A673 (cell line): Measurements from ENCODE around the gene BHMT.

Experiments used
- CTCF ChIP-seq: fragments of 300-800, 200-600 bp; sonication (generic); conservative IDR thresholded peaks from 2 replicates; pipeline ENCODE4 v1.5.1; 2017; ENCODE audit warnings: low read depth, mild to moderate bottlenecking, antibody characterized with exemption, low read length, moderate library complexity, mixed read lengths
- EZH2 ChIP-seq: fragments of 200-600 bp; sonication (generic); IDR thresholded peaks from 2 replicates; pipeline ENCODE4 v1.6.1; 2017; ENCODE audit warnings: borderline replicate concordance, low read depth, mild to moderate bottlenecking, mixed read lengths, antibody characterized with exemption, low read length; ENCODE audit not compliant: poor library complexity, severe bottlenecking

DNA sequence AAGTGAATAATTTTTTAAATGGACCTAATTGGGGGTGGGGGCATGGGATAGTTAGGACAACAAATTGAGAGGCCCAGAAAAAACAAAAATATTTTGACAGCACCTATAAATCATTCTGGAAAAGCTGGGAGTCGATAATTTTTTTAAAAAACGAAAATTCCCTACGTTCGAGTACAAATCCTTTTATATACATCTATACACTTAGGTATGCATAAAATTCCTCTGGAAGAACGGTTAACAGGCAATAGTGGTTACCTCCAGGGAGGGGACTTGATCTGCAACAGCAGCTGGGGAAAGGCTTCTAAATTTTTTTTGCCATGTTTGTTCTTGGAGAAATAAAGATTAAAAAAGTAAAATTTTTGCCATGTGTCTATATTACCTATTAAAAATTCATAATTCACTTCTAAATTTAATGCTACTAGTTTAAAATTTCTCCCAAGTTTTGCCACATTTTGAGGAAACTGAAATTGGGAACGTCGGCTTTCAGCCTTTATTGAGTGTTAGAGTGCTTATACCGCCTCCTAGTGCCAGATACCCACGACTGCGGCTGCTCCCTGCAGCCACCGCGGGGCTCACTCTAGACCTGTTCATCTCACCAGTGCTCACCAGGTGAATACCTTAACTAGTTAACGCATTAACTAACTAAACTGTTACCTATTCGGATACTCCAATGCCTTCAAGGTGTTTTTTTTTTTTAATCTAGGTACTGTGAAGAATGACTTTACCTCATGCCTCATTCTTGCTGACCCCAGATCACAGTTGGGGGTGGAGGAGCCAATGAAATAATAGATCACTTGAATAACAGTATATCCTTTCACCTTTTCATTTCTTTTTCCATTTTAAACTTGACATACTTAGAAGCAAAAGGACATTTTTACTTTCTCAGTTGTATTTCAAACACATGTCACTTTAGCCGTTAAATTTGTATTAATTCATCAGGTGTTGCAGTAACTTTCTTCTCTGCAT is 1.8 kb upstream of the BHMT start:
- TF ChIP-seq CTCF (peak; percentile 42), EZH2 (no peak)
